SH-SY5Y (cell line): ENCODE data around the gene PARN.

Experiments used
- GATA2 ChIP-seq: IDR thresholded peaks from 2 replicates; pipeline ENCODE4 v1.6.1; 2011; ENCODE audit warnings: mild to moderate bottlenecking, low read depth, low read length
- GATA3 ChIP-seq: IDR thresholded peaks from 2 replicates; pipeline ENCODE4 v1.6.1; 2011; ENCODE audit warnings: low read depth, mild to moderate bottlenecking, low read length, moderate library complexity

Gene PARN

GRCh38 chr16:14529010-14529669, 100.9 kb downstream of the PARN start:
- TF ChIP-seq GATA2 (no peak), GATA3 (no peak)

- no peak for TF ChIP-seq GATA3
- TF ChIP-seq GATA2, result no peak
These were observed 101.8 kb downstream of the PARN start for GRCh38 chr16:14528306-14528705.

DNA sequence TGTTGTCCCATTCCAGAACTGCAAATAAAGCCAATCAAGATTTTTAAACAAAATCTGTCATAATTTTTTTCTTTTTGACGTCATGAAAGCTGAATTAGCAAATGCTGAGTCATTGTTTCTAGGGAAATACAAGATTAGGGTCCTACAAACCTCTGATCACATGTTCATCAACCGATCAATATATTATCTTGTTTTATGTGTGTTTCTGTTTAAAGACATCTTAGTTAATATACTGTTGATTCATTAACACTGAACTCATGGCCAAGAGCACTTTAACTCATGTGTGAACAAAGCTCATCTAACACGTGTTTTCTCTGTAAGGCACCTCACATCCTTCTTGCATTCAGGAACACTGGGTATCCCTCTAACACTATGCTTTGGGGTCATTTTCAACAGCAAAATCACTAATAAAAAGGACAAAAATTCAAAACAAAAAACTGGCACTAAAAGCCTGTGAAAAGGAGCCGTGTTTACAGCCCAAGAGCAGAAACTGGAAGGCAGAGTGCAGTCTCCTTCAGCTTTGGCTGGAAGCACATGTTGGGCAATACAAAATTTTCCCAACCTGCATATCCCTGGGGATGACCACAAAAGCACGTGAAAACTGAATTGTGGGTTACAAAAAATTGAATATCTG, 102.5 kb downstream of the PARN start:
- TF ChIP-seq GATA3 (no peak), GATA2 (no peak)

DNA sequence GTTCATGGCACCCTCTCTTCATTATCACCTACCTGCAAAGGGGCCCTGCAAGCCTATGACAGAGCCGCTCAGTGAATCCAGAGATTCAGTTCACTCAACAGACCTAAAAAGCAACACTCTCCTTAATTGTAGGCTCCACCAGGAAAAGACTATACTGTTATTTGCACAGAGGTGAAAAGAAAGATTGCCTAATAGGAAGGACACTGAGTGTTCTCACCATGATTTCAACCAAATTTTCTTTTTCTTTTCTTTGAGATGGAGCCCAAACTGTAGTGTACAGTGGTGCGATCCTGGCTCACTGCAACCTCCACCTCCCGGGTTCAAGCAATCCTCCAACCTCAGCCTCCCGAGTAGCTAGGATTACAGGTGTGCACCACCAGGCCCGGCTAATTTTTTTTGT, 104.5 kb downstream of the PARN start:
- TF ChIP-seq GATA2 (no peak), GATA3 (no peak)

DNA sequence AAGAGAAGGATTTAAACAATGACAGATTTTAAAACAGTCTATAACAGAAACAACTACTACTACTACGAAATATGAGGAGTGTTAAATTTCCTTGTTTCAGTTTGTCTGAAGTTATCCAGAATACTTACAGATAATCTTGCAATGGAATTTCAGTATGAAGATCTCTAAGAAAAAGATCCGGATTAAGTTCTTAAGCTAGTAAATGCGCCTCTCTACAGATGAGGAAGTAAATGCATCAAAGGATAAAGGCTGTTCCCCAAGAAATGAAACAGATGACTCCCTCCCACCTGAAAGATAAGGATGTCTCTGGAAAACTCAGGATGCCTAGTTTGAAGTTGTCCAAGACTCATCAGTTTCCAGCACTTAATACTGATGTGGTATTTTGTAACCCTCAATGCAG, 105.1 kb downstream of the PARN start:
- TF ChIP-seq GATA3 (no peak), GATA2 (no peak)

DNA sequence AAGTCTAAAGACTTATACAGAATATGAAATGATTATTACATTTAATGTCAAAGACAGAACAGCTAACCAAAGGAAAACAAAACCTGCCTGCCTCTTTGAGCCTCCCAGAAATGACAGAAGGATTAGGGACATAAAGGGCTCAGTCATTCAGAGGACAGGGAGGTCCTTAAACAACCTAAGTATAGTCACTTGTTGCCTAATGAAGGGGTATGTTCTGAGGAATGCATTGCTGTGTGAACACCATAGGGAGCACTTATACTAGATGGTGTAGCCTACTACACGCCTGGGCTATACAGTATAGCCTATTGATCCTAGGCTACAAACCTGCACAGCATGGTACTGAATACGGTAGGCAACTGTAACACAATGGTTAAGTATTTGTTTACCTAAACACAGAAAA, 106.4 kb downstream of the PARN start:
- TF ChIP-seq GATA3 (no peak), GATA2 (no peak)

DNA sequence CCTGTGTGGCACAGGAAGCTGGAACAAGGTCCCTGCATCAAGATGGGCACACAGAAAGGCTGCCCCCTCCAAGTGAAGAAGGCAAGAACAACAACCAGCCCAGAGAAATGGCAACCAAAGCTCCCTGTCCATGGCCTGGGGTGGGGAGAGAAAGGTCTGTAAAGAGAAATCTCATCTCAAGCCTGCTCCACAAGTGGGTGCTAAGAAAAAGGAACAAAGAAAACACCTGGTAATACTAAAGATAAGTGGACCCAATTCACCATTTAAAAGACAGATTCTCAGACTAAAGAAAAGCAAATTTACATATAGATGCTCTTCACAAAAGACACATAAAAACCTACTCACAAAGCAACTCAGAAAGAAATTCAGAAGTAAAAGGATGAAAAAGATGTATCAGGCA, 107.4 kb downstream of the PARN start:
- TF ChIP-seq GATA2 (no peak), GATA3 (no peak)

DNA sequence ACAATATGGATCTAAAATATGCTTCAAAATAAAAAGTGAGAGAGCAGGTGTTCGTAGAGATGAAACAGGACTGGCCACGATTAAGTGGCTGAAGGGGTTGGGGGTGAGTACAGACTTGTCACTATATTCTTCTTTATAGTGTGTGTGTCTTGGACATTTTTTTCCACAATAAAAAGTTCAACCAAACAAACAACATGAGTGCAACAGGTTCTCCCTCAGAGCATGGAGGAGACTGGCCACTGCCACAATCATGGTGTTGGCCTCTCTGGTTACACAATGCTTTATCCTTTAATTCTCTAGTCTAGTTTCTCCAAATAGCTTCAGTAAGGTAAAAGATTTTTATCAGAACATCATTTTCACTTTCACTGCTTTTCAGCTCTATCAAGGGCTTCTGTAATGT, 109.3 kb downstream of the PARN start:
- TF ChIP-seq GATA3 (no peak), GATA2 (no peak)

DNA sequence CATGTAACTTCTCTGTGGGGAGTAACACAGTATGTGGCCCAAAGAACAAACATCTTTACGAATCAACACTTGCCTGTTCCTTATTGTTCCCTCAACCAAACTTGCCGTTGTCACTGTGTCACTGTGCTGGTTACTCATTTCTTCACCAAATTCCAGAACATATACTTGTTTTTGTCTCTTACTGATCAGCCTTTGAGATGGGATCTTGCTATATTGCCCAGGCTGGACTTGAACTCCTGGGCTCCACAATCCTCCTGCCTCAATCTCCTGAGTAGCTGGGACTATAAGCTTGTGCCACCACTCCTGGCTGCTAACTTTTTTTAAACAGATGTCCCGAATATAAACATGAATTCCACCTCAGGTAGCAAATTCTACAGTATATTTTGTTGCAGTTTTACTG, 115.1 kb downstream of the PARN start:
- TF ChIP-seq GATA2, result no peak

DNA sequence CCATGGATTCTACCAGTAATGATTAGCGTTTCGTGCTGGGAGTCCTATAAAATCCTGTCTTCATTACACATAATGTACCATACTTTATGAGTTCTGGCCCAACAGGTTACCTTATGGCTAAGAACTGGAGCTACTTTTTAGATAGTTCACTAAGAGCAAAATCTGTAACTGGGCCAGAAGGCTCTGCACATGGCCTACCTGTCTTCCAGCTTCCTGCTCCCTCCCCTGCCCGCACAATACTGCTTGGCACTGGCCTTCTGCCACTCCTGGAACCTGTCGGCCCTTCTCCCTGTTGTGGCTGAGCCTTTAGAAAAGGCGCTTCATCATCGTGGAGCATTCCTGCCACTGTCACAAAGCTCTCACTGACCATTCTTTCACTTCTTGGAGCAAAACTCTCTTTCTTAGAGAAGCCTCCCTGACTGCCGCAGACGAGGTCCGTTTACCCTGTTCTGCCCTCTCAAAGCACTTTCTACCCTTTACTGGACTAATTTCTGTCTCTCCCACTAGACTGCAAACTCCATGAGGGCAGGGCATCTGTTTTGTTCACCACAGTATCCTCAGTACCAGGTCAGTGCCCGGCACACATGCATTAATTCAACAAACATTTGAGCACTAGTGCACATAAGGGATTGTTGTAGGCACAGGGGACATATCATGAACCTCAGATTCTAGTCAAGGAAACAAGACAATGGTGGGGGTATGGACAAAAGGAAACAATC, 116.5 kb downstream of the PARN start:
- TF ChIP-seq GATA2, result no peak
- TF ChIP-seq GATA3, result no peak

DNA sequence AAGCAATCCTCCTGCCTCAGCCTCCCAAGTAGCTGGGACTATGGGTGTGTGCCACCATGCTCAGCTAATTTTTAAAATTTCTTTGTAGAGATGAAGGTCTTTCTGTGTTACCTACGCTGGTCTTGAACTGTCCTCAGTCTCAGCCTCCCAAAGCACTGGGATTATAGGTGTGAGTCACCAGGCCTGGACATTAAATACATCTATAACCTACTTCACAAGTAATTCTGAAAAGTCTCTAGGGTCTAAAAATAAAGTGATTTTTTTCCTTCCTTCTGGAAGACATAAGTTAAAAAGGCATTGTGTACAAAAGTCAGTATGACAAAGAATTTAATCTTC, 118.3 kb downstream of the PARN start:
- no peak for TF ChIP-seq GATA3
- TF ChIP-seq GATA2, result no peak

GRCh38 chr16:14510939-14511799, 118.9 kb downstream of the PARN start:
- TF ChIP-seq GATA3 (no peak), GATA2 (no peak)

- TF ChIP-seq GATA3, result no peak
- no peak for TF ChIP-seq GATA2
These were observed 119.5 kb downstream of the PARN start for GRCh38 chr16:14510581-14510938.

GRCh38 chr16:14509675-14510132, 120.4 kb downstream of the PARN start:
- no peak for TF ChIP-seq GATA2
- no peak for TF ChIP-seq GATA3

DNA sequence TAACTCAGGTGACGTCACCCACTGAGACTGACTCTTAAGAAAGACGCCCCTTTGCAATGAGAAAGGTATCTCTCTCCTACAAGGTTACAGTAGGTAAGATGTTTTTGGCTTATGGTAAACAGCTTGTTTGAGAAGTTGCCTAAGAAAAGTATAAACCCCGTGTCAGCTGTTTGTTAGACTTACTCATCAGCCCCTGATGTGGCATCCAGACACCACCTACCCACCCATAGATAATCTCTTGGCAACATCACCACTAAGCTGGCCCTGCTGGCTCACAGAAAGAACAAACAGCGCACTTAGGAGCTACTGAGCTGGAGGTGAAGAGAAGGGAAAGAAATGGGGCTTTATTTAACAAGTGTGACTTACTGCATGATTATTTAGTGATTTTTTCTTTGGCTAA, 121.0 kb downstream of the PARN start:
- 0 out of 2 replicates have a peak, but pooled peaks have one; percentile 8 for TF ChIP-seq GATA2
- TF ChIP-seq GATA3, result no peak
